ENCODE data around the gene NLRC5.

GRCh38 chr16:57055671-57056070, 66.3 kb downstream of the NLRC5 start:
- TF ChIP-seq CTCF (IDR thresholded peaks at IDR 0.05 in 8 of 11, conservative IDR thresholded peaks at IDR 0.05 in 3 of 11): no peak
- TF ChIP-seq POLR2A (IDR thresholded peaks at IDR 0.05): no peak

Data from spleen (tissue), 7 donors.